Retina (tissue), 1 donor: Measurements from ENCODE around the gene CDH8.

Experiments used
- DNase-seq: peaks from one replicate; pipeline ENCODE4 v3.0.0-alpha.2; 2016

CDH8 gene, protein sequence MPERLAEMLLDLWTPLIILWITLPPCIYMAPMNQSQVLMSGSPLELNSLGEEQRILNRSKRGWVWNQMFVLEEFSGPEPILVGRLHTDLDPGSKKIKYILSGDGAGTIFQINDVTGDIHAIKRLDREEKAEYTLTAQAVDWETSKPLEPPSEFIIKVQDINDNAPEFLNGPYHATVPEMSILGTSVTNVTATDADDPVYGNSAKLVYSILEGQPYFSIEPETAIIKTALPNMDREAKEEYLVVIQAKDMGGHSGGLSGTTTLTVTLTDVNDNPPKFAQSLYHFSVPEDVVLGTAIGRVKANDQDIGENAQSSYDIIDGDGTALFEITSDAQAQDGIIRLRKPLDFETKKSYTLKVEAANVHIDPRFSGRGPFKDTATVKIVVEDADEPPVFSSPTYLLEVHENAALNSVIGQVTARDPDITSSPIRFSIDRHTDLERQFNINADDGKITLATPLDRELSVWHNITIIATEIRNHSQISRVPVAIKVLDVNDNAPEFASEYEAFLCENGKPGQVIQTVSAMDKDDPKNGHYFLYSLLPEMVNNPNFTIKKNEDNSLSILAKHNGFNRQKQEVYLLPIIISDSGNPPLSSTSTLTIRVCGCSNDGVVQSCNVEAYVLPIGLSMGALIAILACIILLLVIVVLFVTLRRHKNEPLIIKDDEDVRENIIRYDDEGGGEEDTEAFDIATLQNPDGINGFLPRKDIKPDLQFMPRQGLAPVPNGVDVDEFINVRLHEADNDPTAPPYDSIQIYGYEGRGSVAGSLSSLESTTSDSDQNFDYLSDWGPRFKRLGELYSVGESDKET

DNA sequence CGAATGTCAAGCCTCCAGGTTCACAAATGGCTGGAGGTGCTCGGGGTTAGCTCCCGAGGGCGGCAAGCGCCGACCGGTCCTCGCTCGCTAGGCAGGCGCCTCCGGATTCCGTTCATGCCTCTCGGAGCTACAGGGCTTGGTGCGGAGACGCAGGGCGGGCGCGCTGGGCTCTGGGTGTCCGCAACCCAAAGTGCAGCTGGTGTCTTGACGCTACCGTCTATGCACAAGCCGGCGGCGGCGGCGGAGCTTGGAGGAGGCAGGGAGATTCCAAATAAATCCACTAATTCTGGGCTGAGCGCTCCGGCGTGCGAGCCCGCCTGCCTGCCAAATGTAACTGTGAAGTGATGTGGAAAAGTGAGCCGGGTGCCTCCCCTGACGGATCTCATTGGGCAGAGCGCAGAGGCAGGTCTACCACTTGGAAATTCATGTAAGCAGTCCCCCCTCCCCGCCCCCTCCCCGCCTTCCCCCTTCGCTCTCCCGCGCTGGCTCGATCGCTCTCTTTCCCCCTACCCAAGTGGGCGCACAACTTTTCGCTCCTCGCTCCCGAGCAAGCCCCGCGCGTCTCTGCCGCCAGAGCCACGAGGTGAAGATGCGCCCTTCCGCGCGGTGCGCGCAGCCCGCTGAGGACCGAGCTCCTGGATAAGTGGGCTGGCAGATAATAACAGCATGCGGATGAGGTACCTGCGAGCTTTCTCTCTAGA, at the start of gene CDH8:
CDH8 (minus strand) TSS at position 338 of the 701 bp plus-strand sequence. CDS start 15,035 bp downstream, outside the sequence.
- DNase-seq, result peak; percentile 85

DNA sequence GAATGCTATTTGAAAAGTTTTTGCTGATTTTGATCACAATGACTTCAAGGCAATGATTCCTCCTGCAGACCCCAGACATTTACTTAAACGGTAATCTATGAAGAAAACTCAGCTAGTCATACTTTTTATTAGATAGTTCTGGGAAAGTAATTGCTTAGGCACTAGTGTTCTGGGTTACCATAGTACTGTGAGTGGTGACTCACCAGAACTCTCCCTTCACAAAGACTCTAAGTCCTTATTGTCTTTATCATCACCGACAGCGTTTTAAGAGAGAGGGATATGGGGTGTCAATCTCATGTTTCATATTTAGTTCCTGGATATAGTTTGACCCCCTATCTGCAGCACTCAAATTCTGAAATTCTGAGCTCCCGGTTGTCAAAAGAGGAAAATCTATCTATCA, 43.0 kb upstream of the CDH8 start:
- no peak for DNase-seq

DNA sequence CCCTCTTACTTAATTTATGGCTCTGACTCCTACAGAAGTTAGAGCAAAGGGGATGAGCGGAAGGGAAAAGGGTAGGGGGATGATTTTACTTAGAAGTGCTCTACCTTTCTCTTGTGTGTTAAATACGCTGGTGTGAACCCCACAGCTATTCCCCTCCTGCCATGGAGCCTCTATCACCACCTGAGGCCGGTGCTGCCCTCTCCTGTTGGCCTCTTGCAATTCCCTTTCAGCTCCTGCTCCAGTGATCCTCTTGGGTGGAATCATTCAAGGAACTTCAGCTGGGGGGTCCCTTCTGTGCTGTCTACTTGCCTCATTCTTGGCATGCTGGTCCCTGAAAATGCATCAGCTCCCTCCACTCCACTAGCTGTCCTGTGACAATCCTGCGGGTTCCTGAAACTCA, 41.8 kb upstream of the CDH8 start:
- DNase-seq, result no peak

DNA sequence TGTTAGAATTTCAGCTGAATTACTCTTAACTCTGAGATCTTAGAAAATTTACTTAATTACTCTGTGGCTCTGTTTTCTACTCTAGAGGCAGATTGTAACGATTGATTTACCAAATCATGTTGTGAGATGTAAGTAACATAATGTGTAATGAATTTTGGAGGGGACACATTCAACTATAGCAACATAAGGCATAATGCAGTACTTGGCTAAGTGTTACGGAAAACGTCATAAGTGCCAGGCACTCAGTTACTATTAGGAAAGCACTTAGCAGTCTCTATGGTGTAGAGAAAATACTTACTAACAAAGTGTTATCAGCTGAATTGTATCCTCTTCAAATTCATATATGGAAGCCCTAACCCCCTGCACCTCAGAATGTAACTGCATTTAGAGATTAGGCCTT, 40.6 kb upstream of the CDH8 start:
- no peak for DNase-seq

DNA sequence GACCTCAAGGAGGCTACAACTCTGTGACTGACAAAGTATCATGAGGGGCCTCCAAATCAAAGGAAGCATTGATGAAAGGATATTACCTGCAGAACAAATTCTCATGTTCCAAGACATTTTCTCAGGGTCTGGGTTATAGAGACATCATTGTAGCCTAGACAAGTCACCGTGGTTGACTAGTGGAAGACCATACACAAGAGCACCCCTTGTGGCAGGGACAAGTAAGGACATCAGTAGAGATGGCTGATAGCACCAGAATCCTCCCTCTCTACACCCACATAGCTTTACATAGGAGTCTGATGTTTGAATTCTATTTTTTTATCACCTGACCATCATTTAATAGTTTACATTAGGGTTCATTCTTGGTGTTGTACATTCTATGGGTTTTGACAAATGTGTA, 32.5 kb upstream of the CDH8 start:
- no peak for DNase-seq

DNA sequence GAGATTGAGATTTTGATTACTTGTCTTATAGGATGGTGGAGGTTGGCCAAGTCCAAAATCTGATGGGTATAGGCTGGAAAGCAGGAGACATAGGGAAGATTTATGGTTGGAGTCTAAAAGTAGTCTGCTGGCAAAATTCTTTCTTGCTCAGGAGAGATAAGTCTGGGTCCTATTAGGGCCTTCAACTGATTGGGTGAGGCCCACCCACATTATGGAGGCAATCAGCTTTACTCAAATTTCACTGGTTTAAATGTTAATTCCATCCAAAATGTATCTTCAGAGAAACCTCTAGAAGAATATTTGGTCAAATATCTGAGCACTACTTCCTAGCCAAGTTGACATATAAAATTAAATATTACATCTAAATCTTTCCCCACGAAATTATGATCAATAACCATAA, 31.7 kb upstream of the CDH8 start:
- DNase-seq, result no peak

DNA sequence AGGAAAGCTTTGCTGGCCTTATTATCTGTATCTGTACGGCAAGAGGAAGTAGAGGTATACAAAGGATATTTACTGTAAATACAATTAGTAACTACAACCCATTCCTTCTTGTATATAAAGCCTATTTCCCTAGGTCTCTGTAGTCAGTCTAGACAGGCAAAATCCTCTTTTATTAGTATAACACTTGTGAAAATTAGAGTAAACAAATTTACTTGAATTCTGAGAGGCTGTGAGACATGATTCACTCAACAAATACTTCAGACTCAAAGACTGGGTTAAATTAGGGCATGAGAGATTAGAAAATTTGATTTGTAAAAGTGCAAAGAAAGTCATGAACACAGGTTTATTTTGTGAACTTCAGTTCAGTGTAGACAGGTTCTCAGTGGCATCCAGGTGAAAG, 30.9 kb upstream of the CDH8 start:
- DNase-seq, result no peak

DNA sequence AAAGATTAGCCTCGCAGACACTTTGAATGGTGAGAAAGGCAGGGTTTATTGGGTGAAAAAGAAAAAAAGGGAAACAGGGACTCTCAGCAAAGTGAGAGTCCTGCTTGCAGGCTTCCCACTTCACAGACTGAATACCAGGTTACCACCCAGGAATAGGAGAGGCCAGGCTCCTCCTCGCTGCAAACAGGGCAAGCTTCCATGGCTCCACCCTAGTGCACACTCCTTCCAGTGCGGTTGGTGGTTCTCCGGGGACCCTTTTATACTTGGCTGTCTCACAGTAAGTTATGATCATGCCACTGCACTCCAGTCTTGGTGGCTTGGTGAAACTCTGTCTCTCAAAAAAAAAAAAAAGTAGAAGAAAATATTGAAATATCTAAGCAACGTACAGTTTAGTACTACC, 30.5 kb upstream of the CDH8 start:
- DNase-seq, result no peak

DNA sequence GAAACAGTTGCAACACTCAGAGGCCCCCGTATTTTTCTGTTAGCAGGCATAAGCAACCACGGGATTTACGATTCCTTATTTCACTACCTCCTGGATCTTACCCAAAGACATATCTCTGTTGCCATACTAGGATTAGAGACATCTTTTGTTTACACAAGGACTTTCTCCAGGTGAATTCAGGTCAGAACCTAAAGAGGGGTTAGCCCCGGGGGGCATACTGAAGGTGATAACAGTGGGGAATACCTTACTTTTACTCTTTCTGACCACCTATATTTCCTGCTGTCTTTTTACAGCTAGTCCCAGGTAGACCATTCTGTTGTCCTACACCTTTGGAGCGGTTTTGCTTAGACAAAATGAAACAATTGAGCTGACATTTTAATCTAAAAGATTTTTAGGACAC, 27.9 kb upstream of the CDH8 start:
- no peak for DNase-seq

DNA sequence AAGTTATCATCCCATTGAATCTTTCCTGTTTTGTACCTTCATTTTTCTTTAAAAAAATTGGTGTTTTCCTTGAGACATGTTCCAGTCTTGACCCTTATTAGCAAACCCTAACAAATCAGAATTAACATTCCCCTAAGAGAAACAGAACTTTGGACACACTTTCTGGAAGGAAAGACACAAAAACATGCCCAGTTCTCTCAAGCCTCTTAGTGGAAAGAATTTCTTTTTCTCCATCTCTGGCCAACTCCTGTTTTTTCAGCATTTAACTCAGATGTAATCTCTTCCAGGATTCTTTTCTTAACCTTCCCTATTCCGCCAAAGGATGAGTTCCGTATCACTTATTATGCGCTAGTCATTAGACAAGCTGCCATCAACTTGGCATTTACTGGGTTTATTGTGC, 23.9 kb upstream of the CDH8 start:
- no peak for DNase-seq

DNA sequence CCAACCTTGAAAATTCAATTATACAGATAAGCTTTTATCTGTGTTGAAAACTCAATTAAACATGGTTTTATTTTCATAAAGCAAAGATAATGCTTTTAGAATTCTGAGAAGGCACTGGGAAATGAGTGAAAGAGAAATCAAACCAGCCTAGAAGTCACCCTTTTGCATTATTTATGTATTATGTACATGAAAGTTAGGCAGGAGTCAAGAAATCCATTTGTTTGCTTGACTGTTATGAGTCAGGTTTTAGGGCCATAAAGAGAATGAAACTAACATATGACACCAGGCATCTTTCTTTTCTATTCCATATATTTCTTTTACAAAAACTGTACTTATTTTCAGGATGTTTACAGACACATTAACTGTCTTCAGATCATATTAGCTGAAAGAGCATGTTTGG, 23.3 kb upstream of the CDH8 start:
- DNase-seq, result no peak

DNA sequence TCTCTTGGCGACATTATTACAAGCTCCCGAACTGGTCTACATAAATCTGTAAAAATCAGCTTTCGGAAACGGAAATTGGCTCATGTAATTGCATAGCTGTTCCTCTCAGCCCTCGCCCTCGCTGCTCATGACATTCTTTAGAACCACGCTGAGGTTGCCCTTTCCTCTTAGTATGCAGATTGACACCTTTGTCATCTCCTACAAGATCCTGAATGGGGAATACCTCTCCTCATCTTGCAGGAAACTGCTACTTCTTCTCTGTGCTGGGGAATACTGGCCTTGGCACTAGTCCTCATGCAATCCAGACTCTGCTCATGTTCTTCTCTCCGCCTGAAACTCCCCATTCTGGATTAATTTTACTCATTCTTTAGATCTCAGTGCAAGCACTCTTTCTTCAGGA, 22.2 kb upstream of the CDH8 start:
- DNase-seq, result no peak

DNA sequence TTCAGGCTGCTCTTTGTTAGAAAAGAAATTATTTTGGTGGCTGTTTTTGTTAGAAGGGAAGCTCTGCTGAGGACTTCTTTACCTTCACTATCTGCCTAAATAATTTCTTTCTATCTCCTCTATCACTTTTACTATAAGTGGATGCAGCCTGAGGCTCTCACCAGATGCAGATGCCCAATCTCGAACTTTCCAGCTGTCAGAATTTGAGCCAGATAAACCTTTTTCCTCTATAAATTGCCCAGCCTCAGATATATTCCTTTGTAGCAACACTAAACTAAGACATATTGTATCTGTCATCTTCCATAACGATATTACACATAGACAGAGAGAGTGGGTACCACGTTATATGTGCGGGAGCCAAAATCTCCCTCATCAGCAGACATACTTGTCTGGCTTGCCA, 15.7 kb upstream of the CDH8 start:
- DNase-seq, result no peak

DNA sequence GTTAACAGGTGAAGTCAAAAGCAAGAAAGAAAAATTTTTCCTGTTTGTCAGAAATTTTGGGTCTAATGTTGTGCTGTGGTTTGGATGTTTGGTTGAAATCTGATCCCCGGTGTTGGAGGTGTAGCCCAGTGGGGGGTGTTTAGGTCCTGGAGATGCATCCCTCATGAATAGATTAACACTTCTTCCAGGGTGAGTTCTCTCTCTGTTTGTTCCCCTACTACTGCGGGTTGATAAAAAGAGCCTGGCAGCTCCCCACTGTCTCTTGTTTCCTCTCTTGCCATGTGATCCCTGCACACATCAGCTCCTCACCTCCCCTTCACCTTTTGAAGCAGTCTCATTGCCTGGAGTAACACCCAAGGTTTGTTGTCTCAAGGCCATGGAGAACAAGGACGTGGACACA, 14.6 kb upstream of the CDH8 start:
- DNase-seq, result no peak

DNA sequence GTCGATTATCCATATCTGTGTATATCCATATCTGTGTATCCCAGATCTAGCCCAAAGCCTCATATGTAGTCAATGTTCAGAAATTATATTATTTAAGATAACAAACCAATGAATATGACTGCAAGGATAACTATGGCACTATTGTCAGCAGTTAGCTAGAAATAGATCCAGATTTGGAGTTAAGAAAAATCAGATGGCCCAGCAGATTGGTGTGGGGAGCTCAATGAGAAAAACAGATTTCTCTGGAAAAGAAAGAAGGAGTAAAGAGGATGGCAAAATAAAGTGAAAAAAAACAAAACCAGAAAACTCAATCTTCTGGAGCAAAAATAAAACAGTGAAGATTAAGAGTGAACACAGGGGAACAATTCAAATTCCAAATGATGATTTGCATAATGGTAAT, 10.6 kb upstream of the CDH8 start:
- DNase-seq, result no peak

DNA sequence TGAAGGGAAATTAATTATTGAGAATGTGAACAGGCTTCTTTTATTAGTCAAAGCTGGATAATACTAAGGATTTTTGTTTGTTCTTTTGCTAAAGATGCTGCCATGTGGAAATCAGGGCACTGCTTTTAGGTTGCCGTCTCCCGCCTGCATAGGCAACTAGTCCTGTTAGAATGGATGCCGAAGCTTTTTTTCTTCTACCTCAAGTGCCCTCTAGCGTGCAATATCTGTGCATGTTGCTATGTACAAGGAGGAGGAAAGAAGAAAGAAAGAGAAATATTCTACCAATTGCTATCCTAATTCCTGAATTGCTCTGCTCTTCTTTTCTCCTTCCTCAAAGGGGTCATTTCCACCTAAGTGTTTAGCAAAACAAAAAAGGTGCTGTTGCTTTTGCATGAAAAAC, 5.2 kb upstream of the CDH8 start:
- DNase-seq, result peak; percentile 54

DNA sequence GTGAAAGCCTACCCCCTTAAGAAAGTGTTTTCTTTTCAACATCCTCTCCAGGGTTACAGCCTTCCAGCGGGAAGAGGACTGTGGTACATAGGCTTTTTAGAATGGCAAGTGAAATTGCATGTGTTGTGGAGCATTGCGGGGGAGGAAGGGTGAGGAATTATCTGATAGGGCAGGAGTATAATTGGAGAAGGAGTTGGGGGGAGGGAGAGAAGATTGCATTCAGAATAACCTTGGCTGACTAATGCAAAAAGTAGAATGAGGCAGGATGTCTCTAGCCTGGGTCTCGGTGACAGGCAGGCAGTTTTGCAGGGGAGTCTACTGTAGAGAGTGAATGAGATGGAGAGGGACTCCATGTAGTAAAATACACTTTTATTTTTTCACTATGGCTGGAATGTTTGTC, 2.4 kb upstream of the CDH8 start:
- no peak for DNase-seq

DNA sequence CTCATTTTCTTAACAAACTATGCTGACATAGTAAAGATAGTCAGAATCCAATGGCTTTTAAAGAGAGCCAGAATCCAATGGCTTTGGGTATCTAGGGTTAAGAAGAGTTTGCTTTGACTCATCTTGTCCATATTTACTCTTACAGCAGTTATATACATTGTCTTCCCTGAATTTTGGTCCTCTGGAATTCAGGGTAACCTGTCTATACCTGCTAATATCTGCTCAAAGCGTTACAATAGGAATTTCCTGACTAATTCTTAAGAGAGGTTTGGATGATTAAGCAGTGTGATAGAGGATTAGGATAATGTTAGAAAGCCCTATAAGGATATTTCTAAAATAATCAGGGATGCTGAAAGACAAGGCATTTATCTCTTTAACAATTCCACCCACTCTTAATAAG, 2.0 kb upstream of the CDH8 start:
- DNase-seq, result no peak

DNA sequence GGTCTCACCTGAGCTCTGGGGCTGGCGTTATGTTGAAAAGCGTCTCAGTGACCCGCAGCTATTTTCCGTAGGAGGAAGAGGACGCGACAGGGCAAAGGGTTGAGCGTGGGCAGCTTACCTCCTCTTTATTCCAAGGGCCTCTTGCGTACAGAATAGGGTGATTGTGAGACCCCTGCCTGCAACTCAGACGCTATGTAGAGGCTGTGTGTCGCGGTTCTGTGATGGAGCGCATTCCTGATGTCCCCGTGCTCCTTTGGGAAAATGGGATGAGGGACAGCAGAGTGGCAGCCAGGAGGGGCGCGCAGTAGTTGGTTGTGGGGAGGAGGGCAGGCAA, 531 bp upstream of the CDH8 start:
- DNase-seq, result peak; percentile 68

DNA sequence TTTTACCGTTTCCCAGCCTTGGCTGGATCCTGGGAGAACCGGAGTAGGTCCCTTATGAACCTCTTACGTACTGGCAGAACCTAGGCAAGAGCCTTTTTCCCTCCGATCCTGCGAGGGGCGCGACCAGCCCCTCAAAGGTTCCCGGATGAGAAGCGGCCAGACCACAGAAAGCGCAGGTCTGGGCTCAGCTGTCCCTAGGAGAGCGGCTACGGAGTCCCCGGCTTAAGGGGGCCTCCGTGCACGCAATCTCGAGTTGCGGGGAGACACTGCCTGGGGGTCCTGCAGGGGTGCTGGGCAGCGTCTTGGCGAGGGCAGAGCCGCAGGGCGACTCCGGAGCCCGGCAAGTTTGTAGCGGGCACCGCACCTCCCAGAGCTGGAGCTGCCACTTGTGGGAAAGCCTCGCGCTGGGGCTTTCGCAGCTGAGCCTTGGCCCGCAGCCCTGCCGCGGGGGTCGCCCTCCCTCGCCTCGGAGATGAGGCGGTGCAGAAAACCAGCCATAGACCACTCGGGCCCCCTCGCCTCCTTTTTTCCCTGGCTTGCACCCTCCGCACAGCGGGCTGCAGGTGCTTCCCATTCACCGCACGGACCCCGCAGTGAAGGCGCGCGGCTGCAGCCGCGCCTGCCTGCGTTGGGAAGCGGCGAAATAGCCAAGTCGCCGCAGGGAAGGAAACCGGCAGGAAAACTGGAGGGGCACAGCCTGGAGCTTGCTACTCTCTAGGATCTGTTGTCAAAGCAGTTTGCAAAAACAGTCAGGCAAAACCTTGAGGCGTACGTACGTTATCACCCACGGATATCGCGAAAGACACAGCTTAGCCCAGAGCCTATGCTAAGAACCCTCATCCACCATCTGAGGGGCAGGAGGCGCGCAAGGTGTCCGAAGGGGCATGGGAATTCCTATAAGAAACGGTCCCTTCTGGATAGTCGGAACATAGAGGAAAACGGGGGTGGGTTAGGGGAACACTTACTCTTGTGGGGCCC, 834 bp downstream of the CDH8 start:
- peak; percentile 87 for DNase-seq

DNA sequence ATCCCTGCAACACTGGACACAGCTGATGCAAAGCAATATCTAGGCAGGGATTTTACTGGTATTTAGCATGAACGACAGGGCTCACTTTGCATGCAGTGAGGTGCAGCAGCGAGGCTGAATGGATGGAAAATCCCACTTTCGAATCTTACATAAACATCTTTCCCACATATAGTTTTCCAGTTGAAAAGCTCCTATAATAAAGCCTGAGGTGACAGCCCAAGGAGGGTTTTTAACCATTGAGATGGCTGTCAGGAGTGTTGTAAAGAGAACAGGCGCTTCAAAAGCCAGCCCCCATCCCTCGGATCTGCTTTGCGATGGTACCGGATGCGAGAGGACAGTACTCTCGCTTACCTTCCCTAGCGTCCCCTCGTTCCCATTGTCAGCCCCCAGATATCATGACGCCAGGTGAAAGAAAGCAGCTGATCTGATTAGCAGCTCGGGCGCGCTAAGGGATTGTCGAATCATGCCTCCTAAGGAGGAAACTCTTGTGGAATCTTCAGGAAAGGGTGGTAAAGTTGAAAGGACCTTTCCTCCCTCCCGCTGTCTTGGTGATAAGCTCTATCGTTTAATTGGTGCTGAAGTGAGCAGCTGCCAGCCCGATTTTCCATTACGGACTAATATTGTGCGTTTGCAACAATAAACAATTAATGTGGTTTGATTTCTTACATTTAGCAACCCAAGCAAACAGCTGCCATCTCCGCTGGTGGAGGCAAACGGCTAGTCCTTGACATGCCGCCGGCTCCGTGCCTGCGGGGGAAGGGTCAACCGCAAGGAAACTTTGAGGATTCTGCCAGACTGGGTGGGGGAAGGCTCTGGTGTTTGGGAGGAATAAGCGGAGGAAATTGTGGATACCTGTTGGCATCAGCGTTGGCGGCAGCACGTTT, 1.8 kb downstream of the CDH8 start:
- peak; percentile 63 for DNase-seq

DNA sequence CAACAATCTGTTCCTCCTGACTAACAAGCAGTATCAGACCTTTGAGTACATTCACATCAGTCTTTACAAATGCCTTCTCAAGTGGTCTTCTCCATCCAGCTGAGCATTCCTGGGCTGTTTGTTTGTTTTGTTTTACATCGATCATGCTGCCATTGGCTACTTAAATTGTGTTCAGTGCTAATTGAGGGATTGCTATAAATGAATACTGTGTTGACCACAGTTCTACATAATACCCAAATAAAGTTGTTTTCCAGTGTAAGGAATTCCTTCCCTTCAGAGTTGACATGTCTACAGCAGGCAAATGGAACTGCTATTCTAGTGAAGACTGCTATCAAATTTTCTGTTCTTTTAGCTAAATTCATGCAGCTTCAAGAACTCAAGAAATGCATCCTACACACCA, 3.2 kb downstream of the CDH8 start:
- no peak for DNase-seq
